Breast epithelium (tissue), 3 donors: ENCODE results near the gene FGF9.

ENCODE experiments used
- CTCF ChIP-seq, 3 donors: fragments of 450-650 bp; IDR thresholded peaks; one replicate each; pipeline ENCODE4 v1.5.1; 2016 to 2017; ENCODE audit warnings: antibody characterized with exemption in 3 of 3, mild to moderate bottlenecking in 3 of 3, moderate library complexity in 3 of 3
- POLR2A ChIP-seq: fragments of 450-650 bp; IDR thresholded peaks from one replicate; pipeline ENCODE4 v1.6.1; 2016; ENCODE audit warnings: antibody characterized with exemption, mild to moderate bottlenecking, moderate library complexity
- POLR2AphosphoS5 ChIP-seq, 3 donors: sonication (generic); formaldehyde crosslinking; IDR thresholded peaks; one replicate each; pipeline ENCODE4 v1.6.1; 2017; ENCODE audit warnings: antibody characterized with exemption in 3 of 3

GRCh38 chr13:21709697-21710096, 38.8 kb downstream of the FGF9 start:
- no peak for TF ChIP-seq POLR2AphosphoS5 (IDR thresholded peaks at IDR 0.05)
- TF ChIP-seq CTCF (IDR thresholded peaks at IDR 0.05) = no peak
- TF ChIP-seq POLR2A = no peak
